Measurements from ENCODE around the gene SLC7A8.

GRCh38 chr14:23115039-23115731 is 68.3 kb downstream of the SLC7A8 start:
- TF ChIP-seq EP300 (IDR thresholded peaks at IDR 0.05) (no peak), CTCF (IDR thresholded peaks at IDR 0.05) (no peak), POLR2A (IDR thresholded peaks at IDR 0.05) (no peak)
